Lung (tissue), 16 donors: Measurements from ENCODE around the gene POU3F4. TPM values are rescaled to one million over a fixed set of nuclear protein-coding genes. Genes with fewer than 3 reads are reported as not detected.

Source experiments
- ATAC-seq: fragments of 200-7000 bp; cut with Tn5 transposase; one replicate; pipeline ENCODE4 v1.9.1; 2020; ENCODE audit warnings: moderate number of reproducible peaks; ENCODE audit not compliant: insufficient read depth, low FRiP score
- DNase-seq, 3 donors: peaks; one replicate each; pipeline ENCODE4 v3.0.0-alpha.2; 2013 to 2017
- H3K27ac ChIP-seq, 2 donors: one replicate each; pipeline ENCODE4 v1.5.1; 2013; ENCODE audit warnings: mild to moderate bottlenecking in 2 of 2, moderate library complexity in 2 of 2, control low read depth in 1 of 2, inconsistent platforms in 1 of 2, low read depth in 1 of 2, low read length in 1 of 2
- H3K27me3 ChIP-seq, 3 donors: one replicate each; pipeline ENCODE4 v1.5.1; 2013; ENCODE audit warnings: low read length in 2 of 3; ENCODE audit not compliant: control insufficient read depth in 3 of 3, insufficient read depth in 3 of 3
- H3K36me3 ChIP-seq, 4 donors: one replicate each; pipeline ENCODE4 v1.5.1; 2013; ENCODE audit warnings: low read length in 4 of 4, mild to moderate bottlenecking in 1 of 4, moderate library complexity in 1 of 4; ENCODE audit not compliant: control insufficient read depth in 4 of 4, insufficient read depth in 4 of 4
- H3K4me1 ChIP-seq, 5 donors: one replicate each; pipeline ENCODE4 v1.5.1; 2013; ENCODE audit warnings: low read length in 5 of 5, mild to moderate bottlenecking in 2 of 5, moderate library complexity in 1 of 5; ENCODE audit not compliant: control insufficient read depth in 5 of 5, insufficient read depth in 5 of 5
- H3K4me3 ChIP-seq: one replicate; pipeline ENCODE4 v1.5.1; 2013; ENCODE audit warnings: mild to moderate bottlenecking, control low read depth, moderate library complexity
- H3K9ac ChIP-seq, 2 donors: one replicate each; pipeline ENCODE4 v1.5.1; 2013; ENCODE audit warnings: low read length in 2 of 2, control low read depth in 1 of 2; ENCODE audit not compliant: insufficient read depth in 1 of 2
- H3K9me3 ChIP-seq, 4 donors: one replicate each; pipeline ENCODE4 v1.5.1; 2013; ENCODE audit warnings: low read length in 3 of 4, mild to moderate bottlenecking in 1 of 4, moderate library complexity in 1 of 4; ENCODE audit not compliant: control insufficient read depth in 4 of 4, insufficient read depth in 3 of 4
- CTCF ChIP-seq: IDR thresholded peaks from 2 replicates; pipeline ENCODE4 v1.5.1; 2012; ENCODE audit warnings: mild to moderate bottlenecking; ENCODE audit errors: control extremely low read depth, extremely low read depth
- WGBS, 2 donors: extraction: QIAGEN DNeasy Blood & Tissue Kit; methylation state at CpG; one replicate each; pipeline ENCODE4 v1.1.7; 2013; 5-methylcytosine and 5-hydroxymethylcytosine counted together
- long read RNA-seq, 5 donors: transcript quantifications; one replicate each; lab custom pipeline, GENCODE V29; 2026
- polyA plus RNA-seq, 2 donors: library from polyadenylated mRNA; stranded (reverse); fragments of 200-250 nt; gene quantifications; one replicate each; pipeline ENCODE4 v1.2.1, GENCODE V29; 2013
- total RNA-seq, 2 donors: library from RNA; depleted of rRNA in 1 of 2; stranded (reverse); fragments of >200 nt in 1 of 2; gene quantifications; one replicate each; pipeline ENCODE4 v1.2.1, GENCODE V29; 2014 to 2021
- donor health status: control.
- donor health status: control.
- donor health status: Bipolar disorder and iron deficiency.
- donor health status: healthy.
- donor health status: DM: yes; HTN: yes; CAD: no.

POU3F4 gene
- not detected for total RNA-seq
- polyA plus RNA-seq = not detected
- long read RNA-seq, donor 1 = 0 reads
- long read RNA-seq, donor 2 = 0 reads
- long read RNA-seq, donor 3 = 0 reads
- long read RNA-seq, donor 4 = 0 reads
- long read RNA-seq, donor 5 = 0 reads

GRCh38 chrX:83508006-83508405 lies at the start of gene POU3F4:
Gene POU3F4 (plus strand): TSS chrX:83508290. CDS start chrX:83508325, 35 bp downstream.
- H3K4me3 ChIP-seq = no peak within 1 kb of the TSS
- H3K4me1 ChIP-seq = peaks cover 0 to 3% (median 0%) of the 10 kb centered on the region in 5 donors
- peak; percentile 31 to 65 (median 47) for DNase-seq
- 1 to 35% methylated on average over 21 to 25 of the region's 25 CpGs for WGBS, 2 donors
- no peak for ATAC-seq
- peaks cover 0 to 11% (median 0%) of the 10 kb centered on the region in 4 donors for H3K9me3 ChIP-seq
- H3K9ac ChIP-seq = no peak within 1 kb of the TSS
- no peak within 1 kb of the TSS for H3K27ac ChIP-seq
- no peaks in the 10 kb centered on the region for H3K36me3 ChIP-seq
- H3K27me3 ChIP-seq = peaks cover 8 to 85% (median 77%) of the 10 kb centered on the region in 3 donors
- TF ChIP-seq CTCF = no peak

- Histone ChIP-seq H3K4me3 (no peak overlapping the region), H3K36me3 (no peaks in the 10 kb centered on the region), H3K27ac (no peak overlapping the region), H3K9ac (no peak overlapping the region), H3K9me3 (peaks cover 0 to 2% (median 0%) of the 10 kb centered on the region in 4 donors), H3K27me3 (no peaks in the 10 kb centered on the region), H3K4me1 (no peaks in the 10 kb centered on the region)
- TF ChIP-seq CTCF = no peak
- DNase-seq = peak in 2 of 3 donors; percentile 0 to 3
- no peak for ATAC-seq
Observed at GRCh38 chrX:83469551-83469950, 38.5 kb upstream of the POU3F4 start.

- no peaks in the 10 kb centered on the region for H3K4me1 ChIP-seq
- H3K27ac ChIP-seq = no peak overlapping the region
- DNase-seq = no peak
- H3K9ac ChIP-seq = no peak overlapping the region
- H3K36me3 ChIP-seq = no peaks in the 10 kb centered on the region
- TF ChIP-seq CTCF = no peak
- H3K9me3 ChIP-seq = no peaks in the 10 kb centered on the region
- no peak for ATAC-seq
- H3K4me3 ChIP-seq = no peak overlapping the region
- peaks cover 0 to 18% (median 8%) of the 10 kb centered on the region in 3 donors for H3K27me3 ChIP-seq
- 35 to 47% methylated on average over 2 of the region's 2 CpGs for whole genome bisulfite sequencing, 2 donors
Observed at GRCh38 chrX:83495898-83496297, 12.2 kb upstream of the POU3F4 start.

GRCh38 chrX:83501003-83501402 lies 7.1 kb upstream of the POU3F4 start:
- Histone ChIP-seq H3K4me3 (no peak overlapping the region), H3K27ac (no peak overlapping the region), H3K4me1 (no peaks in the 10 kb centered on the region), H3K9me3 (no peaks in the 10 kb centered on the region), H3K36me3 (no peaks in the 10 kb centered on the region), H3K27me3 (peaks cover 8 to 66% (median 44%) of the 10 kb centered on the region in 3 donors), H3K9ac (no peak overlapping the region)
- no peak for TF ChIP-seq CTCF
- 24 to 31% methylated on average over 8 to 9 of the region's 9 CpGs for WGBS, 2 donors
- ATAC-seq = no peak
- DNase-seq = no peak
